ENCODE measurements around the gene PHF21A.
A peak's percentile ranks its signal among the peaks of the same experiment; 100 is the strongest.

PHF21A gene

DNA sequence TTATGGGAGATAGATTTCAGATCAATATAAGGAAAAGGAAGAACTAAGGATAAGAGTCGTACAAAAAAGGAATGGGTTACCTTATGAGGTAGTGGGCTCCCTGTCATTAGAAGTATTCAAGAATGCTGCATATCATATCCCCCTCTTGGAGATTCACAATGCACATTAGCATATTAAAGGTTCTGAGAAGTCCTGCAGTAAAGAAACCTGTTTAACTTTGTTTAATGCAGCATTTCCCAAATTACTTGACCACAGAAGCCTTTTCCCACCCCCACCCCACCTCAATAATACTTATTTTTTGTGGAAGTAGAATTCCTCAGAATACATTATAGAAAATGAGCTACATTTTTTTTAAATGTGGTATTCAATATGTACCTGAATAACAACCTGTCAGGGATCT is 30.9 kb downstream of the PHF21A start:
- Histone ChIP-seq H3K27ac (ENCODE audit: insufficient read depth, low read depth, low read length, poor library complexity, severe bottlenecking) (no peak overlapping the region), H3K9me3 (ENCODE audit: control insufficient read depth, low read length) (no peaks in the 10 kb centered on the region), H3K4me1 (ENCODE audit: control insufficient read depth, insufficient read depth, low read length) (no peaks in the 10 kb centered on the region), H3K27me3 (ENCODE audit: control insufficient read depth, insufficient read depth, low read length, poor library complexity, severe bottlenecking) (no peaks in the 10 kb centered on the region), H3K36me3 (ENCODE audit: control insufficient read depth, insufficient read depth, low read length) (no peaks in the 10 kb centered on the region), H3K4me3 (ENCODE audit: insufficient read depth, low read depth, low read length) (no peak overlapping the region)
- WGBS, 2 experiments, result 93 to 100% methylated on average over 1 of the region's 1 CpG

DNA sequence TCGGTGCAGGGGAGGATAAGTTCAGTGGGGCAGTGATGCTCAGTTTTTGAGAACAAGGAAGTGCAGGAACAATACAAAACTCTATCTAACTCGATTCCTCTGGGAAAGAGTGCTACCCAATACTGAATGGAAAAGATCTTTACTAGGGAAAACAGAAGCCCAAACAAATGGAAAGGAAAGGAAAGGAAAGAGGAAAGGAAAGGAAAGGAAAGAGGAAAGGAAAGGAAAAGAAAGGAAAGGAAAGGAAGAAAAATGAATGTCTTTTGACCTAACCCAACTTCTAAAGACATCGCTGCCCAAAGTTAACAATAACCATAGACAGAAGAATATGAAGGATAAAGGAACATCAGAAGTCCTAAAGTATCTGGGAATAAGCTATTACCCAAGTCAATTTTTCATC is 41.6 kb downstream of the PHF21A start:
- no peaks in the 10 kb centered on the region for H3K9me3 ChIP-seq (ENCODE audit: control insufficient read depth, low read length)
- no peaks in the 10 kb centered on the region for H3K36me3 ChIP-seq (ENCODE audit: control insufficient read depth, insufficient read depth, low read length)
- H3K27me3 ChIP-seq (ENCODE audit: control insufficient read depth, insufficient read depth, low read length, poor library complexity, severe bottlenecking), result no peaks in the 10 kb centered on the region
- H3K27ac ChIP-seq (ENCODE audit: insufficient read depth, low read depth, low read length, poor library complexity, severe bottlenecking), result no peak overlapping the region
- H3K4me3 ChIP-seq (ENCODE audit: insufficient read depth, low read depth, low read length), result no peak overlapping the region
- H3K4me1 ChIP-seq (ENCODE audit: control insufficient read depth, insufficient read depth, low read length), result no peaks in the 10 kb centered on the region
- 92 to 97% methylated on average over 1 to 3 of the region's 3 CpGs for WGBS, 2 experiments

DNA sequence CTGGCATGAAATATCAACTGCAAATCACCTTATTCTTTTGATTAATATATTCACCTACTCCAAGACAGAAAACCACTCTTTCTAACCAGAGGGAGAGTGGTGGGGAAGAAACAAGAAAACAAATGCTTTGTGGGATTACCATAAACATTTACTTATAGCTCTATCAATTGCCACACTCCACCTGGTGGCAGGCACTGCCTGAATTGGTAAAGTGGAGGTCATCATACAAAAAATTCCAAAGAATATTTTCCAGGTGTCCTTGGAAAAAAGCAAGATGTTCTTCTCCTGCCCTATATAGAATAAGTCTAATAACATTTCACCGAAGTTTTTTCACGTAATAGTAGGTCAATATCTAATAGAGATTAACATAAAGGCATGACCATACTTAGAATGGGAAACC is 45.3 kb downstream of the PHF21A start:
- no peaks in the 10 kb centered on the region for H3K4me1 ChIP-seq (ENCODE audit: control insufficient read depth, insufficient read depth, low read length)
- H3K4me3 ChIP-seq (ENCODE audit: insufficient read depth, low read depth, low read length), result no peak overlapping the region
- H3K27ac ChIP-seq (ENCODE audit: insufficient read depth, low read depth, low read length, poor library complexity, severe bottlenecking), result no peak overlapping the region
- no peaks in the 10 kb centered on the region for H3K36me3 ChIP-seq (ENCODE audit: control insufficient read depth, insufficient read depth, low read length)
- no peaks in the 10 kb centered on the region for H3K9me3 ChIP-seq (ENCODE audit: control insufficient read depth, low read length)
- 100% methylated on average over 2 of the region's 2 CpGs for WGBS, 2 experiments
- H3K27me3 ChIP-seq (ENCODE audit: control insufficient read depth, insufficient read depth, low read length, poor library complexity, severe bottlenecking), result no peaks in the 10 kb centered on the region

DNA sequence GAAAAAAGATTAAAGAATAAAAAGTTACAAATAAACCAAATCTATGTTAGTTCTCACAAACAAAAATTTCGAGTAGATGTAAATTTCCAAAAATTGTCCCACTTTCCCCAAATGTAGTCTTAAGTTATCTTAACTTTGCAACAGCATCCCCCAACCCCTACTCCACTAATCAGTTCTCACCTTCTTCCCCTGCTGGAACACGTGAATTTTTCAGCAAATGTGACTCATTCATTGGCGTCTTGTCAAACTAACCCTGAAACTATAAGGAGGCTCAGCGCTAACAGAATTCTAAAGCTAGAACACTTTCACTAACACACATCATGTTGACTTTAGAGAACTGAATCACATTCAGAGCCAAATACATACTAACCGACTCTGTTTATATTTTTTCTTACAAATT is 46.1 kb downstream of the PHF21A start:
- Histone ChIP-seq H3K36me3 (ENCODE audit: control insufficient read depth, insufficient read depth, low read length) (no peaks in the 10 kb centered on the region), H3K27me3 (ENCODE audit: control insufficient read depth, insufficient read depth, low read length, poor library complexity, severe bottlenecking) (no peaks in the 10 kb centered on the region), H3K27ac (ENCODE audit: insufficient read depth, low read depth, low read length, poor library complexity, severe bottlenecking) (no peak overlapping the region), H3K4me1 (ENCODE audit: control insufficient read depth, insufficient read depth, low read length) (no peaks in the 10 kb centered on the region), H3K4me3 (ENCODE audit: insufficient read depth, low read depth, low read length) (no peak overlapping the region), H3K9me3 (ENCODE audit: control insufficient read depth, low read length) (no peaks in the 10 kb centered on the region)
- WGBS, 2 experiments, result 89 to 90% methylated on average over 5 of the region's 5 CpGs

DNA sequence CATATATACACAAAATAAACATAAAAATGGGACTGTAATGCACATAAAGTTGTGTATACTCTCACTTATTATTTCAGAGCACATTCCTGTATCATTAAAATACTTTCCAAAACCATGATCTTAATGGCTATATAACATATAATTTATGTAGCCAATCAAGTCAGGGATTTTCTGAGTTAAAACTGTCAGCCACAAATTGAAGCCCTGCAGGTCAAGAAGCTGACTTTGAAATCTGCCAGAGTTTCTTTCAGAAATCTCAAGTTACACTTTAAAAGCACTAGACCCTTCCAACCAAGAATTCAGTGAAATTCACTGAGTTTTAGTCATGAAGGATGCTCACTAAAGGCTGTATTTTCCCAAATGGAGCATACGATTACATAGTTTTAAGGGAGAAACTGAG is 47.6 kb downstream of the PHF21A start:
- H3K36me3 ChIP-seq (ENCODE audit: control insufficient read depth, insufficient read depth, low read length), result no peaks in the 10 kb centered on the region

DNA sequence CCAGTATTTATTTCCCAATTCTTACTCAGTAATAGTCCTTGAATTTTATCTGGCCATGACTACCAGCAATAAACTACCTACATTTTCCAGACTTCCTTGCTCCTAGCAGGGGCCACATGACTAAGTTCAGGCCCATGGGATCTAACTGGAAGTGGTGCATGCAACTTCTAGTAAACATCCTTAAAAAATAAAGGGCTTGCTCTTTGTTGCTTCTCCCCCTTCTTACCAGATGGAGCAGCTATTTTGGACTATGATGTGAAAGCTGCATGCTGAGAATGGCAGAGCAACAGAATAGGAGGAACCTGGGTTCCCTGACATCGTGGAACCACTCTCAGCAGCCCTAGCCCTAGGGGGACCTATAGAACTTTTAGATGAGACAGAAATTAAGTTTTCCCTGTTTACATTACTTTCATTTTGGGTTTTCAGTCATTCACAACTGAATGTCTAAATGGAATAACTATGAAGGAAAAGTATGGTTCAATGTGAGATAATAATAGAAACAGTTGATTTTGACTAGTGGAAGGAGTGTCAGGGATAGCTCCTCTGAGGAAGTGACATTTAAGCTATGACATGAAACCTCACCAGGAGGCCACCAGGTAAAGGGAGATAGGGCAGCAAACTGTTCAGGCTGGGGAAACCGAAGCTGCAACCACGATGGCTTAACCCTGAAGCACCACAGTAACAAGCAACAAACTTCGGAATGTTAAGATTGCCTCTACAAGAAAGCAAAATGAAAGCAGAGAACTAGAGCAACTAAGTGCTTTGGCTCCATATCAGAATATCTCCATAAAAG is 48.9 kb downstream of the PHF21A start:
- Histone ChIP-seq H3K27me3 (ENCODE audit: control insufficient read depth, insufficient read depth, low read length, poor library complexity, severe bottlenecking) (no peaks in the 10 kb centered on the region), H3K36me3 (ENCODE audit: control insufficient read depth, insufficient read depth, low read length) (no peaks in the 10 kb centered on the region)
- WGBS, 2 experiments, result 72% methylated on average over 4 of the region's 4 CpGs

More for the DNA sequence above, 47.6 kb downstream of the PHF21A start:
- Histone ChIP-seq H3K4me3 (ENCODE audit: insufficient read depth, low read depth, low read length) (no peak overlapping the region), H3K27ac (ENCODE audit: insufficient read depth, low read depth, low read length, poor library complexity, severe bottlenecking) (no peak overlapping the region), H3K9me3 (ENCODE audit: control insufficient read depth, low read length) (no peaks in the 10 kb centered on the region), H3K4me1 (ENCODE audit: control insufficient read depth, insufficient read depth, low read length) (no peaks in the 10 kb centered on the region), H3K27me3 (ENCODE audit: control insufficient read depth, insufficient read depth, low read length, poor library complexity, severe bottlenecking) (no peaks in the 10 kb centered on the region)
- WGBS, 2 experiments, result 97 to 98% methylated on average over 1 of the region's 1 CpG

DNA sequence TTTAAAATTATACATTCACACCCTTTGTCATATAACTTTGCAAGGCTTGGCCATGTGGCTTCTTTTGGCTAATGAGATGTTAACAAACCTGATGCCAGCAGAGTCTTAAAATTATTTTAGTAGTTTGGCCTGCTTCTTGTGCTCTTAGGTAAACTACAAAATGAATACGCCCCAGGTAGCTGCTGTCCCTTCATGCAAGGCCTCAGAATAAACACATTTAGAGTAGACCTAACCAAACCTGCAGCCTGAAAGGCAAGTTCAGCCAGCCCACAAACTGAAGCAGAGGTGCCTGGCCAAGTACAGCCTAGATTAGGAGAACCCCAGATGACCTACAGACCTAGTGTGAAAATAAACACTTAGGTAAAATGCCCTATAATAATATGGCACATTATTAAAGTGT is 50.2 kb downstream of the PHF21A start:
- no peak overlapping the region for H3K4me3 ChIP-seq (ENCODE audit: insufficient read depth, low read depth, low read length)
- no peaks in the 10 kb centered on the region for H3K27me3 ChIP-seq (ENCODE audit: control insufficient read depth, insufficient read depth, low read length, poor library complexity, severe bottlenecking)
- H3K4me1 ChIP-seq (ENCODE audit: control insufficient read depth, insufficient read depth, low read length), result no peaks in the 10 kb centered on the region
- H3K27ac ChIP-seq (ENCODE audit: insufficient read depth, low read depth, low read length, poor library complexity, severe bottlenecking), result no peak overlapping the region
- H3K9me3 ChIP-seq (ENCODE audit: control insufficient read depth, low read length), result no peaks in the 10 kb centered on the region
- no peaks in the 10 kb centered on the region for H3K36me3 ChIP-seq (ENCODE audit: control insufficient read depth, insufficient read depth, low read length)
- 93 to 94% methylated on average over 1 of the region's 1 CpG for WGBS, 2 experiments

More for the DNA sequence above, 48.9 kb downstream of the PHF21A start:
- H3K27ac ChIP-seq (ENCODE audit: insufficient read depth, low read depth, low read length, poor library complexity, severe bottlenecking), result no peak overlapping the region
- no peaks in the 10 kb centered on the region for H3K9me3 ChIP-seq (ENCODE audit: control insufficient read depth, low read length)
- no peaks in the 10 kb centered on the region for H3K4me1 ChIP-seq (ENCODE audit: control insufficient read depth, insufficient read depth, low read length)
- H3K4me3 ChIP-seq (ENCODE audit: insufficient read depth, low read depth, low read length), result no peak overlapping the region

DNA sequence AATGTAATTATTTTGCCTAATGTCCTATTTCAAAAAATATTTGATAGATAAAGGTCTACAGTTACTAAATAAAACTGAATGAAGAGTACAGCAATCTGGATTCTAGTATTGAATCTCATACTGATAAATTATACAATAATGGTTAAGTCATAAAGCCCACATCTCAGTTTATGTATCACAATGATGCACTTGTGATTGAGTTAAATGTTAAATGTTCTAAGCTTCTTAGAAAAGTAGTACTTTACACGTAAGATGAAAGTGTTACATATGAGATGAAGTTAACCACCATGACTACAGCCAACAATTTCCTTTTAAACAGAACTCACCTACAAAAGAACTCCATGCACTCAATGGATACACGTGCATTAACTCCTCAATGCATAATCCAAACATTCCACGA is 51.7 kb downstream of the PHF21A start:
- no peaks in the 10 kb centered on the region for H3K36me3 ChIP-seq (ENCODE audit: control insufficient read depth, insufficient read depth, low read length)
- 96 to 100% methylated on average over 1 to 3 of the region's 3 CpGs for WGBS, 2 experiments
- H3K9me3 ChIP-seq (ENCODE audit: control insufficient read depth, low read length), result no peaks in the 10 kb centered on the region
- H3K4me1 ChIP-seq (ENCODE audit: control insufficient read depth, insufficient read depth, low read length), result peaks cover 9% of the 10 kb centered on the region
- H3K27me3 ChIP-seq (ENCODE audit: control insufficient read depth, insufficient read depth, low read length, poor library complexity, severe bottlenecking), result no peaks in the 10 kb centered on the region
- no peak overlapping the region for H3K27ac ChIP-seq (ENCODE audit: insufficient read depth, low read depth, low read length, poor library complexity, severe bottlenecking)
- H3K4me3 ChIP-seq (ENCODE audit: insufficient read depth, low read depth, low read length), result no peak overlapping the region

DNA sequence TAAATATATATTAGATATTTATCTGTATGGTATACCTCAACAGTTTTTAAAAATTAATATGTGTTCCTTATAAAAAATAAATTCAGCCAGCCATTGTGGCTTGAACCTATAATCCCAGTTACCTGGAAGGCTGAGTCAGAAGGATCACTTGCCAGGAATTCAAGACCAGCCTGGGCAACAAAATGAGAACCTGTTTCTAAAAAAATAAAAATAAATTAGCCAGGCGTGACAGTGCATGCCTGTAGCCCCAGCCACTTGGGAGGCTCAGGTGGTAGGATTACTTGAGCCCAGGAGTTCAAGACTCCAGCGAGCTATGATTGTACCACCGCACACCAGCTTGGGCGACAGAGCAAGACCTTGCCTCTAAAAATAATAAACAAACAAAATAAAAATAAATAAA is 54.9 kb downstream of the PHF21A start:
- H3K4me1 ChIP-seq (ENCODE audit: control insufficient read depth, insufficient read depth, low read length), result peaks cover 9% of the 10 kb centered on the region
- no peaks in the 10 kb centered on the region for H3K27me3 ChIP-seq (ENCODE audit: control insufficient read depth, insufficient read depth, low read length, poor library complexity, severe bottlenecking)
- 88 to 97% methylated on average over 2 to 4 of the region's 4 CpGs for WGBS, 2 experiments
- no peak overlapping the region for H3K27ac ChIP-seq (ENCODE audit: insufficient read depth, low read depth, low read length, poor library complexity, severe bottlenecking)
- no peaks in the 10 kb centered on the region for H3K36me3 ChIP-seq (ENCODE audit: control insufficient read depth, insufficient read depth, low read length)
- no peaks in the 10 kb centered on the region for H3K9me3 ChIP-seq (ENCODE audit: control insufficient read depth, low read length)
- H3K4me3 ChIP-seq (ENCODE audit: insufficient read depth, low read depth, low read length), result no peak overlapping the region

DNA sequence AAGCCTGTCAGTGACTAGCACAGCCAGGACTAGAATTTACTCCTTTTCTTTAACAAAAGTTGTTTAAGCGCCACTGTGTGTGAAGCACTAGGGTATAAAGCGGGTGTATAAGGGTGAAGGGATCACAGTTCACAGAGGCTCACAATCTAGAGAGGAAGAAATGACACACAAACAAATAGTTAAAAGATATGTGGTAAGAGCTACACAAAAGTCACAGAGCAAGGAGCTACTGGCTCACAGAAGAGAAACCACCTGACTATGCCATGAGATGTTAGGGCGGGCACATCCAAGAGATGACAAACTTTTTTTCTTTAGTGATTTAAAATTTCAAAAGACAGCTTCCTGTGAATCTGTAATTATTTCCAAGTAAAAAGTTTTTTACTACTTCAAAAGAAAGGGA is 55.6 kb downstream of the PHF21A start:
- no peaks in the 10 kb centered on the region for H3K36me3 ChIP-seq (ENCODE audit: control insufficient read depth, insufficient read depth, low read length)
- no peaks in the 10 kb centered on the region for H3K9me3 ChIP-seq (ENCODE audit: control insufficient read depth, low read length)
- H3K4me3 ChIP-seq (ENCODE audit: insufficient read depth, low read depth, low read length), result no peak overlapping the region
- H3K27ac ChIP-seq (ENCODE audit: insufficient read depth, low read depth, low read length, poor library complexity, severe bottlenecking), result peak overlapping the region; percentile 3
- no peaks in the 10 kb centered on the region for H3K27me3 ChIP-seq (ENCODE audit: control insufficient read depth, insufficient read depth, low read length, poor library complexity, severe bottlenecking)
- peaks cover 9% of the 10 kb centered on the region for H3K4me1 ChIP-seq (ENCODE audit: control insufficient read depth, insufficient read depth, low read length)
- WGBS, 2 experiments, result 84% methylated on average over 3 of the region's 3 CpGs; no CpG with 5 or more reads in 1 of the 2 experiments
